KBM-7 (cell line): ENCODE data around the gene SLC12A3.
"Not testable (repeated sequence)": the region's sequence is repeated elsewhere in the genome, so short reads cannot be mapped to it uniquely, and the experiment has no call there.

Experiments
- DNase-seq: peaks from one replicate; pipeline ENCODE4 v3.0.0-alpha.2; 2015
- in situ Hi-C: fragments of 300-500 bp; cut with MboI; formaldehyde crosslinking; loops from 2 replicates; pipeline ENCODE4 v1.14.3; 2020; ENCODE audit warnings: low sequenced_read_pairs, low pct_unique_long_range_greater_than_20kb, mixed read lengths

Gene SLC12A3

GRCh38 chr16:56932721-56933619, 68.0 kb downstream of the SLC12A3 start:
- peak; percentile 60 for DNase-seq
- in situ Hi-C loops, result no loop called here

GRCh38 chr16:56933828-56934598, 69.0 kb downstream of the SLC12A3 start:
- no peak for DNase-seq
- in situ Hi-C loops, result no loop called here

DNA sequence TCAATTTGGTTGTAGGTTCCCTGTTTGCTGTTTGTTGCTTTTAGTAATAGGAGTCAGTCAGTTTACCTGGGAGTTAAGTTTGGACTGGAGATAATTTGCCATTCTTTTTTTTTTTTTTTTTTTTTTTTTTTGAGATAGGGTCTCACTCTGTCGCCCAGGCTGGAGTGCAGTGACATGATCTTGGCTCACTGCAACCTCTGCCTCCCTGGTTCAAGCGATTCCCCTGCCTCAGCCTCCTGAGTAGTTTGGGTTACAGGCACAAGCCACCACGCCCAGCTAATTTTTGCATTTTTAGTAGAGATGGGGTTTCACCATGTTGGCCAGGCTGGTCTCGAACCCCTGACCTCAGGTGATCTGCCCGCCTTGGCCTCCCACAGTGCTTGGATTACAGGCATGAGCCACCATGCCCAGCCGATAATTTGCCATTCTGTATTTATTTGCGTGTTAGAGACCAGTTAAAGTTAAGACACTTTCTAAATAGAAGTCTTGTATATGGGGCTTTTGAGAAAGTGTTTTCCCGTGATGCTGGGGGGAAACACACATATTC, 69.7 kb downstream of the SLC12A3 start:
- in situ Hi-C loops, result not testable (repeated sequence)

GRCh38 chr16:56935201-56935600, 70.2 kb downstream of the SLC12A3 start:
- in situ Hi-C loops, result no loop called here
- no peak for DNase-seq

More for the DNA sequence above, 69.7 kb downstream of the SLC12A3 start:
- DNase-seq, result not testable (repeated sequence)

GRCh38 chr16:56936491-56936890, 71.5 kb downstream of the SLC12A3 start:
- no peak for DNase-seq
- in situ Hi-C loops, result no loop called here

- in situ Hi-C loops, result no loop called here
- no peak for DNase-seq
Measured at GRCh38 chr16:56936950-56937349, 71.9 kb downstream of the SLC12A3 start.

GRCh38 chr16:56938664-56939513, 73.9 kb downstream of the SLC12A3 start:
- no peak for DNase-seq
- in situ Hi-C loops, result no loop called here

DNA sequence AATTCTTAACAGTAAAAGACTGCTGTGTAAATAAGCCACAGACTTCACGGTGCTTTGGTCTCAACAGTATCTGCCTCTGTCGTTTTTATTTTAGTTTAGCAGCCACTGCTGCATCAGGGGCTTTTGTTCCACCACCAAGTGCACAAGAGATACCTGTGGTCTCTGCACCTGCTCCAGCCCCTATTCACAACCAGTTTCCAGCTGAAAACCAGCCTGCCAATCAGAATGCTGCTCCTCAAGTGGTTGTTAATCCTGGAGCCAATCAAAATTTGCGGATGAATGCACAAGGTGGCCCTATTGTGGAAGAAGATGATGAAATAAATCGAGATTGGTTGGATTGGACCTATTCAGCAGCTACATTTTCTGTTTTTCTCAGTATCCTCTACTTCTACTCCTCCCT, 74.8 kb downstream of the SLC12A3 start:
- in situ Hi-C loops, result no loop called here
- no peak for DNase-seq

GRCh38 chr16:56941092-56941491, 76.1 kb downstream of the SLC12A3 start:
- in situ Hi-C loops, result no loop called here
- no peak for DNase-seq

- no peak for DNase-seq
- in situ Hi-C loops, result no loop called here
Measured at GRCh38 chr16:56941856-56942331, 76.9 kb downstream of the SLC12A3 start.

DNA sequence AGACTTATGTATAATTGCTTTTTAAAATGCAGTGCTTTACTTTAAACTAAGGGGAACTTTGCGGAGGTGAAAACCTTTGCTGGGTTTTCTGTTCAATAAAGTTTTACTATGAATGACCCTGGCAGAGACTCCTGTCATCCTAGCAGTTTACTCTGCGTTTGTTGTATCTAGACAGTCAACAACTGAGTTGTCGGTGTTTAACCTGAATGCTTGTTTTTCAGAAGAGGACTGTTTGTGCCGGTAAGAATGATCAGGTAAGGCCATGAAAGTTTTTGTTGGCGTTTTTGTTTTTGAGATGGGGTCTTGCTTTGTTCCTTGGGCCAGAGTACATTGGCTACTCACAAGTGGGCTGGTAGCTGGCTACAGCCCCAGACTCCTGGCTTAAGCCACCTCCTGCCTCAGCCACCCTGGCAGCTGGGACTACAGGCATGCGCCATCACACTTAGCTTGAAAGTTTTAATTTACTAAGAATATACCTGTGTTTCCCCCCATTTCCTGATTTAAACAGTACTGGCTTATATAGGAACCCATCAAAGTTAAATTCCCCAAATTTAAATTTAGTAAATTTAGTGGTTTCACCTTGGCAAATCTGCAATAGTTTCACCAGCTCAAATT, 78.9 kb downstream of the SLC12A3 start:
- DNase-seq, result no peak
- in situ Hi-C loops, result no loop called here

GRCh38 chr16:56944954-56945839, 80.2 kb downstream of the SLC12A3 start:
- in situ Hi-C loops, result no loop called here
- DNase-seq, result no peak

DNA sequence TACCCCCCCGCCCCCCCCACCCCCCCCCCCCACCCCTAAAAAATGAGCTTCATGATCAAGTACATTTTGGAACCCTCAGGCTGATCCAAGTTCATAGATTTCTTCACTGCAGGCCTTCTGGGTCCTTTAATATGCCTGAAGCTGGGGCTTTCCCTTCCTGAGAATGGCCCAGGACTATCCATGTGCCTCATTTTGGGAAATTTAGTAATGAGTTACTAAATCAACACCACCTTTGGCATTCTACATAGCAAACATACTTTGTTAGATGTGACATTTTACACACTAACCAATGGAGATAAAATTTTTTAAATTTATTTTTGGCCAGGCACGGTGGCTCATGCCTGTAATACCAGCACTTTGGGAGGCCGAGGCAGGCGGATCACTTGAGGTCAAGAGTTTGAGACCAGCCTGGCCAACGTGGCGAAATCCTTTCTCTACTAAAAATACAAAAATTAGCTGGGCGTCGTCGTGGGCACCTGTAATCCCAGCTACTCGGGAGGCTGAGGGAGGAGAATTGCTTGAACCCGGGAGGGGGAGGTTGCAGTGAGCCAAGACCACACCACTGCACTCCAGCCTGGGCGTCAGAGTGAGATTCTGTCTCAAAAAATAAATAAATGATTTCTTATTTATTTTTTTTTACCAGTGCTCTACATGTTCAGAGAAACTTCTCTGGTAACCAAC, 81.0 kb downstream of the SLC12A3 start:
- no peak for DNase-seq
- in situ Hi-C loops, result no loop called here

DNA sequence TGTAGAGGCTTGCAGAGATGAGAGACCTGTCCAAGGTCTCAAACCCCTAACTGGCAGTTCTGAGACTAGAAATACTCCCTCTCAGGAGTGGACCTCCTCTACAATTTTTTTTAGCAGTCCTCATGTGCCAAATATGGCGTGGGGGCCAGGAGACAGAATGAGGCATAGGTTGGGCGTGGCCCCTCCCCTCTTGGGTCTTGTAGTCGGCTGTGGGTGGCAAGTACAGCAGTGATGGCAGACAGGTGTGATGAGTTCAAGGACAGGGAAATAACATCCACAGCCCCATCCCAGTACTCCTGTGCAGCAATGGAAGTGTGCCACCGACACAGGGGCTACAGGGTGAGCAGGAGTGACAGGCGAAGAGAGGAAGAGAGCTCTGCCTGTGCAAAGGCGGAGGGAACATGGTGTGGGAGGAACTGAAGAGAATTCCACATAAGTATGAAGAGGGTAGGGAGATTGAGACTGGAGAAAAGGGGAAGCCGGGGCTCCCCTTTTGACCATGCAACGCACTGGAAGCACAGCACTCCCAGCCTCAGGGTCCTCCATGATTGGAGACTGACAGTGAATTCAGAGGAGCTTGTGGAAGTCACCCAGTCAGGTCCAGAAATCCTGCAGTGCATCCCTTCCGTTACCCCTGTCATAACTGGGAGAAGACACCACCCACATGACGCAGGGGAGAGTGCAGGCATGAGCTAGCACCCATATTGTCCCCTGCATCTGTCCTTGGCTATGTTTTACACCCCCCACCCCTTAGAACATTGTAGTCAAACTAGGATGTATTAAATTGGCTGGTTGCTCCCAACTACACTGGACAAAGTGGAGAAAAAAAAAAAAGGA, 82.0 kb downstream of the SLC12A3 start:
- no peak for DNase-seq
- in situ Hi-C loops, result no loop called here

DNA sequence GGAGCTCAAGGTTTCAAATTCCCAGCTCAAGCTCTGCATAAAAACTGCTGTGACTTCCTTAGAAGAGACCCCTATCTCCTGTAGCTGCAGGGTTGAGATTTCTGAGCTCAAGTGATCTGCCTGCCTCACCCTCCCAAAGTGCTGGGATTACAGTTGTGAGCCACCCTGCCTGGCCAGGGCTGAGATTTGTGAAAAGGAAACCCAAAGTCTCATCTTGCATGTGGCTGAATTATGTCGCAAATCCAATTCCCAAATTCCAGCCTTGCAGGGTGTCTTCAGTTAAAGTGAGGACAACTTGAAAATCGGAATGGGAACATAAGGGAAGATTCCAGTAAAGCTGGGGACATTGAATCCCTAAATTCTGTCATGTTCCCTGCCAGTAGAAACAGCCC, 82.6 kb downstream of the SLC12A3 start:
- in situ Hi-C loops, result no loop called here
- no peak for DNase-seq

DNA sequence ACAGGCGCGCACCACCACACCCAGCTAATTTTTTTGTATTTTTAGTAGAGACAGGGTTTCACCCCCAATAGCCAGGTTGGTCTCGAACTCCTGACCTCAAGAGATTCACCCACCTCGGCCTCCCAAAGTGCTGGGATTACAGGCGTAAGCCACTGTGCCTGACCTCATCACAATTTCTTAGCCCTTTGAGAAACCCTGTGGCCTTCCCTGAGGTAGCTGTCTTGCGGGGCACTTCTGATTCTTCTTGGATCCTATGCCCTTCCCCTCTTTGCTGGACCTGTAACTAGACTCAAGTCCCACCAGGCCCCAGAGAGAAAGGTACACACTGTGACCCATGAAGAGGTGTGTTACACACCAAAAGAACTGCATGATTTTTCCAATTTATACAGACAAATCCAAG, 83.2 kb downstream of the SLC12A3 start:
- DNase-seq, result no peak
- in situ Hi-C loops, result no loop called here
